Type B pancreatic cell (in vitro differentiated cells): ENCODE measurements around the gene PAN2. TPM values are rescaled to one million over a fixed set of nuclear protein-coding genes. Genes with fewer than 3 reads are reported as not detected.

ENCODE experiments used
- DNase-seq: peaks from one replicate; pipeline ENCODE4 v3.0.0; 2021; ENCODE audit warnings: mixed read lengths; ENCODE audit not compliant: unreplicated experiment; ENCODE audit errors: extremely low spot score
- H3K27ac Mint-ChIP-seq: 2 replicates; pipeline ENCODE4 v1.8.0; 2021; ENCODE audit warnings: mild to moderate bottlenecking, mixed read lengths
- H3K27me3 Mint-ChIP-seq: 2 replicates; pipeline ENCODE4 v1.8.0; 2021; ENCODE audit warnings: mixed read lengths
- H3K36me3 Mint-ChIP-seq: 2 replicates; pipeline ENCODE4 v1.8.0; 2021; ENCODE audit warnings: mixed read lengths
- H3K4me1 Mint-ChIP-seq: one replicate; pipeline ENCODE4 v1.8.0; 2021; ENCODE audit warnings: mixed read lengths; ENCODE audit not compliant: unreplicated experiment
- H3K4me3 Mint-ChIP-seq: 2 replicates; pipeline ENCODE4 v1.8.0; 2021; ENCODE audit warnings: mild to moderate bottlenecking, mixed read lengths
- H3K9me3 Mint-ChIP-seq: 2 replicates; pipeline ENCODE4 v1.8.0; 2021; ENCODE audit warnings: mixed read lengths
- CTCF ChIP-seq: fragments of 200-600 bp; sonication (generic); conservative IDR thresholded peaks from 2 replicates; pipeline ENCODE4 v1.5.0; 2021; ENCODE audit warnings: antibody characterized with exemption, mild to moderate bottlenecking
- total RNA-seq: library from RNA; stranded (reverse); gene quantifications from 2 replicates; pipeline ENCODE4 v1.2.1, GENCODE V29; 2021; ENCODE audit warnings: low replicate concordance

Gene PAN2
- total RNA-seq, 1 donor from 2014 or later: 77.5 TPM

- no peak for DNase-seq
- Mint-ChIP-seq H3K4me3 (peak overlapping the region; percentile 98), H3K36me3 (peaks cover 8% of the 10 kb centered on the region), H3K4me1 (peaks cover 38% of the 10 kb centered on the region), H3K9me3 (no peaks in the 10 kb centered on the region), H3K27me3 (no peaks in the 10 kb centered on the region), H3K27ac (peak overlapping the region; percentile 94)
- TF ChIP-seq CTCF: no peak
Measured at GRCh38 chr12:56298828-56299227, 35.0 kb downstream of the PAN2 start.

- no peak for TF ChIP-seq CTCF
- Mint-ChIP-seq H3K4me3 (peak overlapping the region; percentile 67), H3K36me3 (peaks cover 8% of the 10 kb centered on the region), H3K4me1 (peaks cover 38% of the 10 kb centered on the region), H3K27ac (peak overlapping the region; percentile 23), H3K27me3 (no peaks in the 10 kb centered on the region), H3K9me3 (no peaks in the 10 kb centered on the region)
- no peak for DNase-seq
Measured at GRCh38 chr12:56297400-56297799, 36.4 kb downstream of the PAN2 start.

- TF ChIP-seq CTCF: no peak
- Mint-ChIP-seq H3K9me3 (no peaks in the 10 kb centered on the region), H3K4me1 (peaks cover 34% of the 10 kb centered on the region), H3K36me3 (peaks cover 7% of the 10 kb centered on the region), H3K27ac (peak overlapping the region; percentile 59), H3K4me3 (no peak overlapping the region), H3K27me3 (no peaks in the 10 kb centered on the region)
- no peak for DNase-seq
Measured at GRCh38 chr12:56296295-56296694, 37.5 kb downstream of the PAN2 start.

GRCh38 chr12:56293795-56294194 lies 40.0 kb downstream of the PAN2 start:
- Mint-ChIP-seq H3K36me3 (peaks cover 9% of the 10 kb centered on the region), H3K9me3 (no peaks in the 10 kb centered on the region), H3K27ac (no peak overlapping the region), H3K4me1 (peaks cover 27% of the 10 kb centered on the region), H3K4me3 (no peak overlapping the region), H3K27me3 (no peaks in the 10 kb centered on the region)
- DNase-seq: no peak
- TF ChIP-seq CTCF: no peak

GRCh38 chr12:56288705-56289387 lies 45.0 kb downstream of the PAN2 start:
- peaks cover 13% of the 10 kb centered on the region for H3K36me3 Mint-ChIP-seq
- no peaks in the 10 kb centered on the region for H3K27me3 Mint-ChIP-seq
- no peak for DNase-seq
- TF ChIP-seq CTCF: no peak
- no peak overlapping the region for H3K27ac Mint-ChIP-seq
- peaks cover 6% of the 10 kb centered on the region for H3K4me1 Mint-ChIP-seq
- no peak overlapping the region for H3K4me3 Mint-ChIP-seq
- no peaks in the 10 kb centered on the region for H3K9me3 Mint-ChIP-seq
